Measurements from ENCODE around the gene PTPRN2.

PTPRN2 gene

GRCh38 chr7:157791666-157792065, 796.0 kb downstream of the PTPRN2 start:
- Histone ChIP-seq H3K9me3 (ENCODE audit: control insufficient read depth, low read length) (no peaks in the 10 kb centered on the region), H3K4me1 (no peaks in the 10 kb centered on the region), H3K27me3 (ENCODE audit: control insufficient read depth, insufficient read depth, low read length) (no peaks in the 10 kb centered on the region), H3K9ac (no peak overlapping the region), H3K27ac (no peak overlapping the region), H3K36me3 (ENCODE audit: control insufficient read depth, insufficient read depth, low read length) (no peaks in the 10 kb centered on the region), H3K4me2 (ENCODE audit: low read length) (no peak overlapping the region), H3K4me3 (ENCODE audit: low read depth, low read length) (no peak overlapping the region), H2AFZ (no peak overlapping the region), H3K79me2 (no peaks in the 10 kb centered on the region)
- TF ChIP-seq CTCF (IDR thresholded peaks at IDR 0.05), result no peak

GRCh38 chr7:157791261-157791660, 796.4 kb downstream of the PTPRN2 start:
- H3K27me3 ChIP-seq (ENCODE audit: control insufficient read depth, insufficient read depth, low read length), result no peaks in the 10 kb centered on the region
- H3K4me1 ChIP-seq, result no peaks in the 10 kb centered on the region
- no peak overlapping the region for H3K9ac ChIP-seq
- no peak for TF ChIP-seq CTCF (IDR thresholded peaks at IDR 0.05)
- no peaks in the 10 kb centered on the region for H3K9me3 ChIP-seq (ENCODE audit: control insufficient read depth, low read length)
- H2AFZ ChIP-seq, result no peak overlapping the region
- no peak overlapping the region for H3K27ac ChIP-seq
- H3K4me3 ChIP-seq (ENCODE audit: low read depth, low read length), result no peak overlapping the region
- no peaks in the 10 kb centered on the region for H3K79me2 ChIP-seq
- H3K4me2 ChIP-seq (ENCODE audit: low read length), result no peak overlapping the region
- H3K36me3 ChIP-seq (ENCODE audit: control insufficient read depth, insufficient read depth, low read length), result no peaks in the 10 kb centered on the region

GRCh38 chr7:157789942-157790341, 797.7 kb downstream of the PTPRN2 start:
- Histone ChIP-seq H3K27ac (no peak overlapping the region), H3K4me1 (no peaks in the 10 kb centered on the region), H3K4me2 (ENCODE audit: low read length) (no peak overlapping the region), H3K36me3 (ENCODE audit: control insufficient read depth, insufficient read depth, low read length) (no peaks in the 10 kb centered on the region), H3K79me2 (no peaks in the 10 kb centered on the region), H3K27me3 (ENCODE audit: control insufficient read depth, insufficient read depth, low read length) (no peaks in the 10 kb centered on the region), H3K4me3 (ENCODE audit: low read depth, low read length) (no peak overlapping the region), H3K9ac (no peak overlapping the region), H2AFZ (no peak overlapping the region), H3K9me3 (ENCODE audit: control insufficient read depth, low read length) (no peaks in the 10 kb centered on the region)
- no peak for TF ChIP-seq CTCF (IDR thresholded peaks at IDR 0.05)

GRCh38 chr7:157789094-157789493, 798.5 kb downstream of the PTPRN2 start:
- Histone ChIP-seq H3K4me3 (ENCODE audit: low read depth, low read length) (no peak overlapping the region), H3K4me2 (ENCODE audit: low read length) (no peak overlapping the region), H3K79me2 (no peaks in the 10 kb centered on the region), H2AFZ (no peak overlapping the region), H3K4me1 (no peaks in the 10 kb centered on the region), H3K36me3 (ENCODE audit: control insufficient read depth, insufficient read depth, low read length) (no peaks in the 10 kb centered on the region), H3K27me3 (ENCODE audit: control insufficient read depth, insufficient read depth, low read length) (no peaks in the 10 kb centered on the region), H3K9me3 (ENCODE audit: control insufficient read depth, low read length) (no peaks in the 10 kb centered on the region), H3K9ac (no peak overlapping the region), H3K27ac (no peak overlapping the region)
- TF ChIP-seq CTCF (IDR thresholded peaks at IDR 0.05), result no peak

GRCh38 chr7:157788573-157788972, 799.0 kb downstream of the PTPRN2 start:
- Histone ChIP-seq H3K27ac (no peak overlapping the region), H3K9ac (no peak overlapping the region), H2AFZ (no peak overlapping the region), H3K79me2 (no peaks in the 10 kb centered on the region), H3K4me3 (ENCODE audit: low read depth, low read length) (no peak overlapping the region), H3K27me3 (ENCODE audit: control insufficient read depth, insufficient read depth, low read length) (peaks cover 2% of the 10 kb centered on the region), H3K9me3 (ENCODE audit: control insufficient read depth, low read length) (no peaks in the 10 kb centered on the region), H3K36me3 (ENCODE audit: control insufficient read depth, insufficient read depth, low read length) (no peaks in the 10 kb centered on the region), H3K4me2 (ENCODE audit: low read length) (no peak overlapping the region), H3K4me1 (no peaks in the 10 kb centered on the region)
- no peak for TF ChIP-seq CTCF (IDR thresholded peaks at IDR 0.05)

Measured in parathyroid adenoma (tissue), 2 donors.